LNCAP (cell line): ENCODE results near the gene RBL1.
A peak's percentile ranks its signal among the peaks of the same experiment; 100 is the strongest.

Experiments
- CTCF ChIP-seq: fragments of 450-650 bp; IDR thresholded peaks from 2 replicates; pipeline ENCODE4 v1.5.1; 2017; ENCODE audit warnings: mild to moderate bottlenecking

The RBL1 gene

GRCh38 chr20:37095599-37096414 lies at the start of gene RBL1:
RBL1 (minus strand) TSS chr20:37095997; CDS start chr20:37095928, 69 bp downstream.
- TF ChIP-seq CTCF = peak; percentile 21; the same call in 1 of the 2 replicates

- TF ChIP-seq CTCF = no peak
Observed at GRCh38 chr20:37144856-37145404, 49.1 kb upstream of the RBL1 start.

- no peak for TF ChIP-seq CTCF
Observed at GRCh38 chr20:37142708-37143107, 46.9 kb upstream of the RBL1 start.

- no peak for TF ChIP-seq CTCF
Observed at GRCh38 chr20:37137547-37137946, 41.8 kb upstream of the RBL1 start.

- no peak for TF ChIP-seq CTCF
Observed at GRCh38 chr20:37133952-37134351, 38.2 kb upstream of the RBL1 start.

GRCh38 chr20:37131486-37131885 lies 35.7 kb upstream of the RBL1 start:
- TF ChIP-seq CTCF = no peak

- TF ChIP-seq CTCF = no peak
Observed at GRCh38 chr20:37128803-37129202, 33.0 kb upstream of the RBL1 start.
